Activated CD4-positive, alpha-beta T cell treated with anti-CD3 and anti-CD28 coated beads for 36 hours (primary cell): ENCODE measurements around the gene PKHD1. TPM values are rescaled to one million over a fixed set of nuclear protein-coding genes. Genes with fewer than 3 reads are reported as not detected.
"Not testable (repeated sequence)": the region's sequence is repeated elsewhere in the genome, so short reads cannot be mapped to it uniquely, and the experiment has no call there.

ENCODE experiments used
- ATAC-seq: fragments of 200-7000 bp; cut with Tn5 transposase; one replicate; pipeline ENCODE4 v1.10.0; 2021; ENCODE audit warnings: mild to moderate bottlenecking, moderate library complexity
- CTCF ChIA-PET: fragments of 350-600 bp; sonication (Branson Sonifier 250); formaldehyde crosslinking; loops from one replicate; lab custom pipeline; 2021; ENCODE audit warnings: antibody characterized with exemption; lab: Charles Lee
- POLR2A ChIA-PET: fragments of 350-600 bp; sonication (Branson Sonifier 250); formaldehyde crosslinking; loops from one replicate; lab custom pipeline; 2021; ENCODE audit warnings: antibody characterized with exemption, inconsistent platforms; lab: Charles Lee
- DNase-seq: peaks from one replicate; pipeline ENCODE4 v3.0.0-alpha.2; 2020
- H3K27ac Mint-ChIP-seq: one replicate; pipeline ENCODE4 v1.8.0; 2021; ENCODE audit warnings: mixed read lengths
- H3K27me3 Mint-ChIP-seq: one replicate; pipeline ENCODE4 v1.8.0; 2021; ENCODE audit warnings: mixed read lengths
- H3K36me3 Mint-ChIP-seq: one replicate; pipeline ENCODE4 v1.8.0; 2021; ENCODE audit warnings: low read depth, mixed read lengths
- H3K4me1 Mint-ChIP-seq: one replicate; pipeline ENCODE4 v1.8.0; 2021; ENCODE audit warnings: mixed read lengths
- H3K4me3 Mint-ChIP-seq: one replicate; pipeline ENCODE4 v1.8.0; 2021; ENCODE audit warnings: mild to moderate bottlenecking, moderate library complexity, mixed read lengths
- H3K9me3 Mint-ChIP-seq: one replicate; pipeline ENCODE4 v1.8.0; 2021; ENCODE audit warnings: low read depth, mixed read lengths
- intact Hi-C, 2 experiments: fragments of 100-400 bp; cut with DNase I in 1 of 2; cut with micrococcal nuclease in 1 of 2; formaldehyde crosslinking; loops; one replicate each; pipeline versions ENCODE4 v1.14.2 to v1.15.1; 2022 to 2024; cut with DNase I, micrococcal nuclease
- total RNA-seq, 2 experiments: library from RNA; stranded (reverse); gene quantifications; one replicate each; pipeline ENCODE4 v1.2.3, GENCODE V29; 2021

The PKHD1 gene
- total RNA-seq, 2 experiments from 2014 or later: 0.02 to 0.04 TPM

DNA sequence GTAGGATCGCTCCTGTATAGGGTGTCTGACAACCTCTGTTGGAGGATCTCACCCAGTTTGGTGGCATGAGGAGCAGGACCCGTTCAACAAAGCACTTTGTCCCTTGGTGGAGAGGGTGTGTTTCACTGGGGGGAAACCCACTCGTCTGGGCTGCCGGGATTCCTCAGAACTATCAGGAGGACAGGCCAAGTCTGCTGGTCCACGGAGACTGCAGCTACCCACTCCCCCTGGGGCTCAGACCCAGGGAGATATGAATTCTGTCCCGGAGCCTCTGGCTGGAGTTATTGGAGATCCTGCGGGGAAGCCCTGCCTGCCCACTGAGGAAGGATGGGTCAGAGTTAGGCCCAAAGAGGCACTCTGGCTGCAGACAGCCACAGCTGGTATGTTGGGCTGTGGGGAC lies 233.1 kb downstream of the PKHD1 start:
- ATAC-seq: no peak
- ChIA-PET CTCF (interaction anchor here (0.7 to 1.7 kb wide), 4 partner anchors 18 to 1890 kb away, joined by 3 to 5 read pairs (median 4); no protein-coding TSS in a partner anchor), POLR2A (no interaction called here)
- no peaks in the 10 kb centered on the region for H3K36me3 Mint-ChIP-seq
- intact Hi-C loops: loop anchor here in 1 of 2 experiments (2.0 kb wide), 1 partner anchor 1040 kb away; no protein-coding TSS in a partner anchor
- no peaks in the 10 kb centered on the region for H3K4me1 Mint-ChIP-seq
- peaks cover 10% of the 10 kb centered on the region for H3K27me3 Mint-ChIP-seq
- H3K4me3 Mint-ChIP-seq: no peak overlapping the region
- no peaks in the 10 kb centered on the region for H3K9me3 Mint-ChIP-seq
- no peak overlapping the region for H3K27ac Mint-ChIP-seq
- no peak for DNase-seq

DNA sequence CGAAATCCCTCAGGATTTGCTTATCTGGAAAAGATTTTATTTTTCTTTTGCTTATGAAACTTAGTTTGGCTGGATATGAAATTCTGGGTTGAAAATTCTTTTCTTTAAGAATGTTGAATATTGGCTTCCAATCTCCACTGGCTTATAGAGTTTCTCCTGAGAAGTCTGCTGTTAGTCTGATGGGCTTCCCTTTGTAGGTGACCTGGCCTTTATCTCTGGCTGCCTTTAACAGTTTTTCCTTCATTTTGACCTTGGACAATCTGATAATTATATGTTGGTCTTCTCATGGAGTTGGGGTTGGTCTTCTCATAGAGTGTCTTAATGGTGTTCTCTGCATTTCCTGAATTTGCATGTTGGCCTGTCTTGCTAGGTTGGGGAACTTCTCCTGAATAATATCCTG lies 234.3 kb downstream of the PKHD1 start:
- CTCF ChIA-PET, intact Hi-C loops, POLR2A ChIA-PET: not testable (repeated sequence)

DNA sequence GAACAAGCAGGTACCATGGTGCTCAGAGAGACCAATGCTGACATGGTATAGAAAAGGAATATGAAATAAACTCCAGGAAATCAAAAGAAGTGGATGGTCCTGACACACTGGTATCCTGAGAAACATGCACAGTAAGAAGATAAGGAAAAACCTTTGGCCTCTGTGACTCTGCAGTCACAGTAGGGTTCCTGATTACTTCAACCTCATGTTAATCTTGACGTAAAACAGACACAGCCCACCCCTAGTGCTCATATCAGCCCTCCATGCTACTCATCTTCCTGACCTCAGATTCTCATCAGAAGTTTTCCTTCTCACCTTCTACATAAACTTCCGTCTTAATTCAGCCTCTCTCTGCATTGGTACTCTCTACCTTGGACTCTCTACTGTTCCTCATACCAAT lies 240.9 kb downstream of the PKHD1 start:
- Mint-ChIP-seq H3K9me3 (no peaks in the 10 kb centered on the region), H3K4me1 (no peaks in the 10 kb centered on the region), H3K36me3 (no peaks in the 10 kb centered on the region), H3K27me3 (no peaks in the 10 kb centered on the region), H3K27ac (no peak overlapping the region), H3K4me3 (no peak overlapping the region)
- ChIA-PET CTCF (no interaction called here), POLR2A (no interaction called here)
- DNase-seq (no peak), ATAC-seq (no peak)
- intact Hi-C loops: no loop called here

More for the DNA sequence above, 234.3 kb downstream of the PKHD1 start:
- H3K27me3 Mint-ChIP-seq: peaks cover 10% of the 10 kb centered on the region
- H3K36me3 Mint-ChIP-seq, H3K27ac Mint-ChIP-seq, ATAC-seq, H3K9me3 Mint-ChIP-seq, DNase-seq, H3K4me3 Mint-ChIP-seq, H3K4me1 Mint-ChIP-seq: not testable (repeated sequence)

GRCh38 chr6:51844336-51844735 lies 243.1 kb downstream of the PKHD1 start:
- Mint-ChIP-seq H3K27ac (no peak overlapping the region), H3K36me3 (no peaks in the 10 kb centered on the region), H3K9me3 (no peaks in the 10 kb centered on the region), H3K4me3 (no peak overlapping the region), H3K27me3 (peaks cover 2% of the 10 kb centered on the region), H3K4me1 (no peaks in the 10 kb centered on the region)
- ChIA-PET POLR2A (no interaction called here), CTCF (no interaction called here)
- no peak for ATAC-seq
- intact Hi-C loops: no loop called here
- no peak for DNase-seq

- Mint-ChIP-seq H3K27me3 (peaks cover 2% of the 10 kb centered on the region), H3K27ac (no peak overlapping the region), H3K9me3 (no peaks in the 10 kb centered on the region), H3K4me1 (no peaks in the 10 kb centered on the region), H3K36me3 (no peaks in the 10 kb centered on the region), H3K4me3 (no peak overlapping the region)
- ATAC-seq: no peak
- intact Hi-C loops: no loop called here
- ChIA-PET CTCF (no interaction called here), POLR2A (no interaction called here)
- DNase-seq: no peak
These were observed 243.9 kb downstream of the PKHD1 start for GRCh38 chr6:51843456-51844056.

DNA sequence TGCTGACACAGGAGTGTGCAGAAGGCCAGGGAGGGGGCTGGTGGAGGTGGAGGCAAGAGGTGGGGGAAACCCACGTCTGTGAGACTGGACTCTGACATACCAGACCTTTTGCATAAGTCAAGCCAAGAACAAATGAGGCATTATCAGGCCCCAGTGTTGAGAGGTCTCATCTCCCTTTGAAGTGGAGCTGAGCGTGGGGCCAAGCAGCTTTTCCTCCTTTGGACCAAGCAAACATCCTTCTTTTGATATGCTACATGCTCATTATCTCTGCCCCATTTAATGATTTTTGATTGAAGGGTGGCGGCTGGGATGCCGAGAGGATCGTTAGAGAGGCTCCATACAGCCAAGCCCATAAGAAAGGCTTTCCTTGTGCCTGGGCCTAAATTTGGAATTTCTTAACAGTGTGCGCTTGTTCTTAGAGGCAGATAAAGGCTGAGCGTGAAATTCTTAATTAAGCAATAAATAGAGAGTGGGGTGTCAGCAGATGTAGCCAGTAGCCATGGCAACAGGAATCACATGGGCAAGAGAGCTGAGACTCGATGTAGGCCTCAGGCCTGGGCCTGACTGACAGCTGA lies 244.5 kb downstream of the PKHD1 start:
- H3K9me3 Mint-ChIP-seq: no peaks in the 10 kb centered on the region
- H3K27ac Mint-ChIP-seq: no peak overlapping the region
- ATAC-seq (no peak), DNase-seq (no peak)
- peaks cover 2% of the 10 kb centered on the region for H3K27me3 Mint-ChIP-seq
- no peak overlapping the region for H3K4me3 Mint-ChIP-seq
- POLR2A ChIA-PET: no interaction called here
- intact Hi-C loops: no loop called here
- no peaks in the 10 kb centered on the region for H3K36me3 Mint-ChIP-seq
- CTCF ChIA-PET: no interaction called here
- no peaks in the 10 kb centered on the region for H3K4me1 Mint-ChIP-seq

DNA sequence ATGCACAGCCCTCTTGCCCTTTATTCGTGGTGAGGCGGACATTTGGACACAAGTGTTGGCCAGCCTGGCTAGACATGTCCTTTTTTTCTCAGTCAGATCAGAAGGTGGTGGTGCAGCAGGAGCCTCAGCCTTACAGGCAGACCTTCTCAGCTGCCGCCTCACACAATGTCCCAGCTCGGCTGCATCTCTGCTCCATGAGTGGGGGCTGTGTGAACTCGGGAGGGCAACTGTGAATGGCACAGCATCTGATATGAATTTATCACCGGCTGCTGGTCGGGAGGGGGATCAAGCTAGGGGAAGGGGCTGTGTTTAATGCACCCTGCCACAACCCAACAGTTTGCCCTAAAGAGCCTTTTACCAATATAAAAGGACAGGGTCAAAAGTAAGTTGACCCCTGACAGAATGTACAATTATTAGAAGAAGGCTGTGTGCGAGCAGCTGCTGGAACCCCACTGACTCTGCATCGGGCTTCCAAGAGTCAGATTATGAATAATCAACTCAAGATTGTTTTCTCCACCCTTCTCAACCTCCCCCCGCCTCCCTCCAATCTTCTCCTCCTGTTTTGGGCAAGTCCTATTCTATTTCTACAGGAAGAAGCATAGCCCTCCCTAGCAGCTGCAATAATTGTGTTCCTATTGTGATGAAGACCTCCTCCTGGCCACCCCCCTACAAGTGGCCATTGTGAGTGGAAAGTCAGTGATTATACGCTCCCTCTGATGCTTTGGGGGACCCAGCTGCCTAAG lies 245.2 kb downstream of the PKHD1 start:
- H3K27me3 Mint-ChIP-seq: peaks cover 2% of the 10 kb centered on the region
- no peak overlapping the region for H3K27ac Mint-ChIP-seq
- H3K4me1 Mint-ChIP-seq: no peaks in the 10 kb centered on the region
- ATAC-seq (no peak), DNase-seq (no peak)
- POLR2A ChIA-PET: no interaction called here
- CTCF ChIA-PET: no interaction called here
- H3K9me3 Mint-ChIP-seq: no peaks in the 10 kb centered on the region
- H3K4me3 Mint-ChIP-seq: no peak overlapping the region
- intact Hi-C loops: no loop called here
- no peaks in the 10 kb centered on the region for H3K36me3 Mint-ChIP-seq

DNA sequence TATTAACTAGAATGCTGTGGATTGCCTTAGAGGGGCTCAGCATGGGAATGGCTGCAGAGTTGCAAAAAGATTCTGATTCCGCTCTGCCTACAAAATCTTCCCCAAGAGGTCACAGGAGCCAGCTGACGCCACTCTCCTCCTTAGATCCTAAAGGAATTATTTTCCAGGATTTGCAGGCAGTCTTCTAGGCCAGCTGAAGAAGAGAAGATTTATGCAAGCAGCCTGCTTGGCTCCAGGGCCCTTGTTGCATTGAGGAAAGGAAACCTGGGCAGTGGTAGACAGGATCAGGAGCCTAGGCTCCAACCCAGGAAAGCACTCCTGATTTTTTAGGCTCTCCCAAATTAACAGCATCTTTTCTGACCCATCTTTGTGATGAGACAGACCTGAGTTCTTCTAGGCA lies 245.8 kb downstream of the PKHD1 start:
- peaks cover 2% of the 10 kb centered on the region for H3K27me3 Mint-ChIP-seq
- ATAC-seq: no peak
- DNase-seq: no peak
- CTCF ChIA-PET: no interaction called here
- intact Hi-C loops: no loop called here
- no peaks in the 10 kb centered on the region for H3K4me1 Mint-ChIP-seq
- H3K36me3 Mint-ChIP-seq: no peaks in the 10 kb centered on the region
- H3K4me3 Mint-ChIP-seq: no peak overlapping the region
- no peak overlapping the region for H3K27ac Mint-ChIP-seq
- POLR2A ChIA-PET: no interaction called here
- no peaks in the 10 kb centered on the region for H3K9me3 Mint-ChIP-seq

DNA sequence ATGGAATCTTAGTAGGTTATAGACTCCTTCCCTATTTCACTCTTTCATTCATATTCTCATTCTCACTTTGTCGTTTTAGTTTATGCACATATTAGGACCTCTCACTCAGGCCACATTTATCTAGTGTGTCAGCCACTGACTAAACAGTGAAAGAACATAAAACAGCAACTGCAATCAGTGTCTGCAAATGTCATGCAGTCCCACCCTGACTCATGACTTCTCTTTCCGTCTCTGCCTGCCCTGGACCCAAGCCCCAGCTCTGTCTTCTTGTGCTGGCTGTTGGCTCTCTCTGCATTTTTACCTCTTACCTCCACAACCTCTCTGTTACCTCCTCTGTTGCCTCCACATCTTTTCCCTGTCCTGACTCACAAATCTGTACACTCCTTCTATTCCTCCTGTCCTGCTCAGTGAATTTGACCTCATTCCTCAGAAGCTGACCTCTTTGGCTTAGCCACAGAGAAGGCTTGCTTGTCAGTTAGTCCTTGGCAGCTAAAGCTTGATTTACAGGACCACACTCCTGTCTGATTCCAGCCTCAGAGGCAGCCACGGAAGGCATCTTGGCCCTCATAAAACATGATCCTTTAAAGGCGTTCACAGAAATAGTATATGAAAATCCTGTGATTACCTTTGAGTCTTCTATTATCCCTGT lies 247.6 kb downstream of the PKHD1 start:
- no peak for DNase-seq
- H3K27ac Mint-ChIP-seq: no peak overlapping the region
- no peak for ATAC-seq
- ChIA-PET CTCF (no interaction called here), POLR2A (no interaction called here)
- H3K4me3 Mint-ChIP-seq: no peak overlapping the region
- no peaks in the 10 kb centered on the region for H3K9me3 Mint-ChIP-seq
- intact Hi-C loops: no loop called here
- H3K27me3 Mint-ChIP-seq: peaks cover 4% of the 10 kb centered on the region
- H3K36me3 Mint-ChIP-seq: no peaks in the 10 kb centered on the region
- no peaks in the 10 kb centered on the region for H3K4me1 Mint-ChIP-seq

GRCh38 chr6:51830666-51831065 lies 256.7 kb downstream of the PKHD1 start:
- CTCF ChIA-PET: no interaction called here
- DNase-seq (no peak), ATAC-seq (no peak)
- POLR2A ChIA-PET: interaction anchor here (0.6 kb wide), 1 partner anchor 11 kb away, joined by 7 read pairs; no protein-coding TSS in a partner anchor
- H3K9me3 Mint-ChIP-seq: no peaks in the 10 kb centered on the region
- no peak overlapping the region for H3K27ac Mint-ChIP-seq
- intact Hi-C loops: no loop called here
- H3K36me3 Mint-ChIP-seq: no peaks in the 10 kb centered on the region
- no peak overlapping the region for H3K4me3 Mint-ChIP-seq
- H3K27me3 Mint-ChIP-seq: peaks cover 2% of the 10 kb centered on the region
- no peaks in the 10 kb centered on the region for H3K4me1 Mint-ChIP-seq

- Mint-ChIP-seq H3K9me3 (no peaks in the 10 kb centered on the region), H3K4me3 (no peak overlapping the region), H3K36me3 (no peaks in the 10 kb centered on the region), H3K27me3 (peaks cover 2% of the 10 kb centered on the region), H3K4me1 (no peaks in the 10 kb centered on the region), H3K27ac (no peak overlapping the region)
- no peak for ATAC-seq
- intact Hi-C loops: no loop called here
- no peak for DNase-seq
- ChIA-PET CTCF (no interaction called here), POLR2A (no interaction called here)
These were observed 259.8 kb downstream of the PKHD1 start for GRCh38 chr6:51827580-51827979.
